ENCODE data around the gene RAPGEF6.

The RAPGEF6 gene

DNA sequence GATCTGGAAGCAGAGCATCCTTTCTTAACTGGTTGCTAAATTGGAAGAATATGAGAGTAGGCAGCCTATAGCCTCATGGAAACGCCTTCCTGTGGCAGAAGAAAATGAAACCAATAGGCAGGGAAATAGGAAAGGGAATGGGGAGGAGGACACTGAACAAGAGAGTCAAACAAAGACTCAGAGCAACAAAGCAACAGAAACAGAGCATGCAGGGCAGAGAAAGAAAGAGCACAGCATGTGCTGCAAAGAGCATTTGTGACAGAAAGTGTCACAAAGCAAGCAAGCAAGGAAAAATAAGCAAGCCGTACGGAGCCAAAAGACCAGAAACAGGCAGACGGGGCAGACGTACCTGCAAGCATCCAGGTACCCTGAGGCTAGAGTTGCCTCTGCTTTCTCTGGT, 123.1 kb downstream of the RAPGEF6 start:
- no peak overlapping the region for H2BK5ac ChIP-seq (ENCODE audit: low read depth, low read length, poor library complexity)
- H3K27ac ChIP-seq (ENCODE audit: low read depth, low read length): no peak overlapping the region
- H3K4me2 ChIP-seq (ENCODE audit: low read length): peak overlapping the region; percentile 42
- H3K9me3 ChIP-seq (ENCODE audit: insufficient read depth, low read depth, low read length): no peaks in the 10 kb centered on the region
- H3K4me3 ChIP-seq (ENCODE audit: low read depth, low read length): no peak overlapping the region
- H3K27me3 ChIP-seq (ENCODE audit: insufficient read depth, low read length): no peaks in the 10 kb centered on the region
- no peak overlapping the region for H2BK120ac ChIP-seq (ENCODE audit: insufficient read depth, low read length, poor library complexity)
- H3K4me1 ChIP-seq (ENCODE audit: control insufficient read depth in 1 of 2, insufficient read depth in 2 of 2, low read length in 2 of 2): peaks cover 2 to 3% of the 10 kb centered on the region in 2 experiments
- no peak overlapping the region for H3K4ac ChIP-seq (ENCODE audit: low read depth, low read length)
- no peaks in the 10 kb centered on the region for H3K36me3 ChIP-seq (ENCODE audit: control insufficient read depth in 1 of 2, insufficient read depth in 2 of 2, low read length in 2 of 2)
- no peak overlapping the region for H3K18ac ChIP-seq (ENCODE audit: low read length)
- no peak overlapping the region for H2BK12ac ChIP-seq (ENCODE audit: low read length)
- no peak overlapping the region for H4K8ac ChIP-seq (ENCODE audit: low read depth, low read length)
- WGBS (ENCODE audit: extremely low coverage, insufficient coverage, insufficient read length): no CpG with 5 or more reads among the region's 5 CpGs
- H3K23ac ChIP-seq (ENCODE audit: low read length): no peak overlapping the region
- no peak overlapping the region for H2AFZ ChIP-seq (ENCODE audit: insufficient read depth, low read length, poor library complexity)
- peak in 1 of 2 donors; percentile 16 for DNase-seq
- no peak overlapping the region for H3K14ac ChIP-seq (ENCODE audit: low read length)
- no peak overlapping the region for H4K12ac ChIP-seq (ENCODE audit: low read depth, low read length)
- H3K79me2 ChIP-seq (ENCODE audit: control insufficient read depth, insufficient read depth, low read length, poor library complexity): no peaks in the 10 kb centered on the region
- H3K9ac ChIP-seq (ENCODE audit: low read length): no peak overlapping the region
- H2AK5ac ChIP-seq (ENCODE audit: low read length): no peak overlapping the region
- H4K91ac ChIP-seq (ENCODE audit: low read depth, low read length): no peak overlapping the region
- H3K79me1 ChIP-seq (ENCODE audit: low read length): no peaks in the 10 kb centered on the region

DNA sequence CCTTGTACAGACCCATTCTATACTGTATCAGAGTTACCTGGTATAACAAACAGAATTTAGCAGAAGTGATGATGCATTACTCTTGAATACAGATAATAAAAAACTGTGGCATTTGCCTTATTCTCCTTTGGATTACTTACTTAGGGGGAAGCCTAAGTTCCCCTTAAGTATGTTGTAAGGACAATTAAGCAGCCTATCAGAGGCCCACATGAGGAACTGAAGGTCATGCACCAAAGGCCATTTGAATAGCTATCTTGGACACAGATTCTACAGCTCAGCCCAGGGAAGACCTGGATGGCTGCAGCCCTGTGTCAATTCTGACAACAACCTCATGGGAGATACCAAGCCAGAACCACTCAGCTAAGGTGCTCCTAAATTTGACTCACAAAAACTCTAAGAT, 125.2 kb downstream of the RAPGEF6 start:
- Histone ChIP-seq H3K23ac (ENCODE audit: low read length) (no peak overlapping the region), H2AK5ac (ENCODE audit: low read length) (no peak overlapping the region), H3K36me3 (ENCODE audit: control insufficient read depth in 1 of 2, insufficient read depth in 2 of 2, low read length in 2 of 2) (no peaks in the 10 kb centered on the region), H4K8ac (ENCODE audit: low read depth, low read length) (no peak overlapping the region), H2BK5ac (ENCODE audit: low read depth, low read length, poor library complexity) (no peak overlapping the region), H3K79me1 (ENCODE audit: low read length) (no peaks in the 10 kb centered on the region), H3K9ac (ENCODE audit: low read length) (no peak overlapping the region), H3K4ac (ENCODE audit: low read depth, low read length) (no peak overlapping the region), H3K27ac (ENCODE audit: low read depth, low read length) (no peak overlapping the region), H3K27me3 (ENCODE audit: insufficient read depth, low read length) (no peaks in the 10 kb centered on the region), H2BK120ac (ENCODE audit: insufficient read depth, low read length, poor library complexity) (no peak overlapping the region), H2BK12ac (ENCODE audit: low read length) (no peak overlapping the region), H3K4me2 (ENCODE audit: low read length) (no peak overlapping the region), H3K14ac (ENCODE audit: low read length) (no peak overlapping the region), H4K12ac (ENCODE audit: low read depth, low read length) (no peak overlapping the region), H3K18ac (ENCODE audit: low read length) (no peak overlapping the region), H4K91ac (ENCODE audit: low read depth, low read length) (no peak overlapping the region), H3K4me3 (ENCODE audit: low read depth, low read length) (no peak overlapping the region), H3K79me2 (ENCODE audit: control insufficient read depth, insufficient read depth, low read length, poor library complexity) (no peaks in the 10 kb centered on the region), H3K9me3 (ENCODE audit: insufficient read depth, low read depth, low read length) (no peaks in the 10 kb centered on the region), H3K4me1 (ENCODE audit: control insufficient read depth in 1 of 2, insufficient read depth in 2 of 2, low read length in 2 of 2) (peaks cover 2 to 3% of the 10 kb centered on the region in 2 experiments), H2AFZ (ENCODE audit: insufficient read depth, low read length, poor library complexity) (no peak overlapping the region)
- no peak for DNase-seq

DNA sequence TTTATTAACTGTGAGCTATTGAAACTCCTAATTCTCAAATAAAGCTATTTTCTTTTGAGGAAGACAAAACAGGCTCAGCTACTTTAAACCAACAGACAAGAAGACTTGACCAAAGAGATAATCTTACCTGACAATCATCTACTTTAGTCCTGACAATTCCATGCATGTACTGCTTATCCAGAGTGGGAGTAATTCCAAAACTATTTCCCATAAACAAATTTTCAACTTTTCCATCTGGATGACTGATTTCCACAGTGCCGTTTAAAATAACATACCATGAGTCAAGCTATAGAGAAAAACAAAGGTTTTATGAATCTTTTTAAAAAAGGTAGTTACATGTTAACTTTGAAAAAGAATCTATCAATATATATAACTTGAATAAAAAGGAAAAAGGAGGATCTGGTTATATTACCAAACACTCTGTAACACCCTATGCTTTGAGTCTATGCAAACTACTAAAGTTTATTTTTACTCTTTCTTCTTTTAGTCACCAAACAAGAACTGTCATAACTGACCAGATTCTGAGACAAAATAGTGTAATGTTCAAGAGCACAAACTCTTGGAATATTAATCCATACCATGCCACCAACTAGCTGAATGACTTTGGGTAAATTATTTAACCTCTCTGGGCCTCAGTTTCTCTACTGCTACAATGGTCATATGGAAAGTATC, 129.7 kb downstream of the RAPGEF6 start:
- Histone ChIP-seq H3K4me2 (ENCODE audit: low read length) (no peak overlapping the region), H3K4me1 (ENCODE audit: control insufficient read depth in 1 of 2, insufficient read depth in 2 of 2, low read length in 2 of 2) (no peaks in the 10 kb centered on the region), H3K79me2 (ENCODE audit: control insufficient read depth, insufficient read depth, low read length, poor library complexity) (no peaks in the 10 kb centered on the region), H3K79me1 (ENCODE audit: low read length) (no peaks in the 10 kb centered on the region), H3K4me3 (ENCODE audit: low read depth, low read length) (no peak overlapping the region), H3K36me3 (ENCODE audit: control insufficient read depth in 1 of 2, insufficient read depth in 2 of 2, low read length in 2 of 2) (peaks cover 0 to 3% of the 10 kb centered on the region in 2 experiments), H3K18ac (ENCODE audit: low read length) (no peak overlapping the region), H3K14ac (ENCODE audit: low read length) (no peak overlapping the region), H2BK5ac (ENCODE audit: low read depth, low read length, poor library complexity) (no peak overlapping the region), H2BK12ac (ENCODE audit: low read length) (no peak overlapping the region), H2AFZ (ENCODE audit: insufficient read depth, low read length, poor library complexity) (no peak overlapping the region), H3K27ac (ENCODE audit: low read depth, low read length) (no peak overlapping the region), H4K91ac (ENCODE audit: low read depth, low read length) (no peak overlapping the region), H4K8ac (ENCODE audit: low read depth, low read length) (no peak overlapping the region), H2AK5ac (ENCODE audit: low read length) (no peak overlapping the region), H3K27me3 (ENCODE audit: insufficient read depth, low read length) (no peaks in the 10 kb centered on the region), H4K12ac (ENCODE audit: low read depth, low read length) (no peak overlapping the region), H3K23ac (ENCODE audit: low read length) (no peak overlapping the region), H3K9me3 (ENCODE audit: insufficient read depth, low read depth, low read length) (no peaks in the 10 kb centered on the region), H3K9ac (ENCODE audit: low read length) (no peak overlapping the region), H2BK120ac (ENCODE audit: insufficient read depth, low read length, poor library complexity) (no peak overlapping the region), H3K4ac (ENCODE audit: low read depth, low read length) (no peak overlapping the region)
- WGBS (ENCODE audit: extremely low coverage, insufficient coverage, insufficient read length): no CpG with 5 or more reads among the region's 1 CpG
- peak; percentile 25 to 85 for DNase-seq

DNA sequence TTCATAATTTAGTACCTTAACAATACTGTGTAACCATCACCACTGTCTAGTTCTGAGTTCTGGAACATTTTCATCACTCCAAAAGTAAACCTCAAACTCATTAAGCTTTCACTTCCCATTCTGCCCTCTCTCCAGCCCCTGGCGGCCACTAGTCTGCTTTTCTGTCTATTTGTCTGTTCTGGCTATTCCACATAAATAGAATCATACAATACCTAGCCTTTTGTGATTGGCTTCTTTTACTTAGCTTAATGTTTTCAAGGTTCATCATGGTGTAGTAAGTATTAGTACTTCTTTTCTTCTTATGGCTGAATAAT, 138.7 kb downstream of the RAPGEF6 start:
- Histone ChIP-seq H3K14ac (ENCODE audit: low read length) (no peak overlapping the region), H4K8ac (ENCODE audit: low read depth, low read length) (no peak overlapping the region), H3K27ac (ENCODE audit: low read depth, low read length) (no peak overlapping the region)

More for the DNA sequence above, 138.7 kb downstream of the RAPGEF6 start:
- Histone ChIP-seq H2AK5ac (ENCODE audit: low read length) (no peak overlapping the region), H3K9ac (ENCODE audit: low read length) (no peak overlapping the region), H3K4me2 (ENCODE audit: low read length) (no peak overlapping the region), H3K4me1 (ENCODE audit: control insufficient read depth in 1 of 2, insufficient read depth in 2 of 2, low read length in 2 of 2) (no peaks in the 10 kb centered on the region), H3K18ac (ENCODE audit: low read length) (no peak overlapping the region), H3K36me3 (ENCODE audit: control insufficient read depth in 1 of 2, insufficient read depth in 2 of 2, low read length in 2 of 2) (peaks cover 0 to 4% of the 10 kb centered on the region in 2 experiments), H3K4me3 (ENCODE audit: low read depth, low read length) (no peak overlapping the region), H2BK12ac (ENCODE audit: low read length) (no peak overlapping the region), H4K12ac (ENCODE audit: low read depth, low read length) (no peak overlapping the region), H3K23ac (ENCODE audit: low read length) (no peak overlapping the region), H3K9me3 (ENCODE audit: insufficient read depth, low read depth, low read length) (no peaks in the 10 kb centered on the region), H2AFZ (ENCODE audit: insufficient read depth, low read length, poor library complexity) (no peak overlapping the region), H2BK5ac (ENCODE audit: low read depth, low read length, poor library complexity) (no peak overlapping the region), H2BK120ac (ENCODE audit: insufficient read depth, low read length, poor library complexity) (no peak overlapping the region), H3K79me1 (ENCODE audit: low read length) (no peaks in the 10 kb centered on the region), H3K4ac (ENCODE audit: low read depth, low read length) (no peak overlapping the region), H3K79me2 (ENCODE audit: control insufficient read depth, insufficient read depth, low read length, poor library complexity) (no peaks in the 10 kb centered on the region), H3K27me3 (ENCODE audit: insufficient read depth, low read length) (no peaks in the 10 kb centered on the region), H4K91ac (ENCODE audit: low read depth, low read length) (no peak overlapping the region)
- no peak for DNase-seq
- no CpG with 5 or more reads among the region's 1 CpG for WGBS (ENCODE audit: extremely low coverage, insufficient coverage, insufficient read length)
